HEK293T (cell line): Measurements from ENCODE around the gene FAHD2B.
"Not testable (repeated sequence)": the region's sequence is repeated elsewhere in the genome, so short reads cannot be mapped to it uniquely, and the experiment has no call there.

Source experiments
- CTCF ChIA-PET: fragments of 350-600 bp; formaldehyde crosslinking; extraction: SDS; loops from one replicate; lab custom pipeline; 2021; ENCODE audit warnings: antibody characterized with exemption, inconsistent platforms; lab: Yijun Ruan, JAX
- POLR2A ChIA-PET: fragments of 350-600 bp; formaldehyde crosslinking; extraction: SDS; loops from one replicate; lab custom pipeline; 2020; ENCODE audit warnings: antibody characterized with exemption, inconsistent platforms; lab: Yijun Ruan, JAX
- DNase-seq: peaks from one replicate; pipeline ENCODE4 v3.0.0; 2012; ENCODE audit warnings: mixed read lengths; ENCODE audit errors: extremely low spot score

FAHD2B gene

DNA sequence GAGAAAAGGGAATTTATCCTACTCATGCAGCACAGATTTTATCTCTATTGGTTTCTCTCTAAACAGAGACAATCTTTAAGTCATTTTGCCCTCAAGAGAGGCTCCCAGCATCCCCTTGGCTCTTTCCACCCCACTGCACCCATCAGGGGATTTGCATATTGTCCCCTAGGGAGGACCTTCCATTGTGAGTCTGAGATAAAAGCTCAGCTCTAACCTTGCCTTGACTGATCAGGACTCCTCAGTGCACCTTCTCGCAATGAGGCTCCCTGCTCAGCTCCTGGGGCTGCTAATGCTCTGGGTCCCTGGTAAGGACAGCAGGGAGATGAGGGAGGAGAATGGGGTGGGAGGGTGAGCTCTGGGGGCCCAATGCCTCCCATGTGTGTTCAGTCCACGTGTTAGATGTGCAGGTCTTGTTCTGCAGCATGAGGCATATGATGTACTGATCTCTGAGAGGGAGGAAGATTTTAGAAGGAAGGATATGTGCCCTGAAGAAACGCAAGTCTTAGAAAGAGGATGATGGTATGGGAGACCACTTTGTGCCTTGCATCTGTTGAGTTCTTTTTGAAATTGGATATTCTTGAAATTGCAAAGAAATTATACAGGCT lies 48.7 kb downstream of the FAHD2B start:
- CTCF ChIA-PET, DNase-seq, POLR2A ChIA-PET: not testable (repeated sequence)
